Measurements from ENCODE around the gene DCPS.
"Not testable (repeated sequence)": the region's sequence is repeated elsewhere in the genome, so short reads cannot be mapped to it uniquely, and the experiment has no call there.

The DCPS gene

GRCh38 chr11:126385991-126386728 lies 82.3 kb downstream of the DCPS start:
- DNase-seq = no peak

- not testable (repeated sequence) for DNase-seq
Measured at GRCh38 chr11:126386729-126387071, 82.8 kb downstream of the DCPS start.

DNA sequence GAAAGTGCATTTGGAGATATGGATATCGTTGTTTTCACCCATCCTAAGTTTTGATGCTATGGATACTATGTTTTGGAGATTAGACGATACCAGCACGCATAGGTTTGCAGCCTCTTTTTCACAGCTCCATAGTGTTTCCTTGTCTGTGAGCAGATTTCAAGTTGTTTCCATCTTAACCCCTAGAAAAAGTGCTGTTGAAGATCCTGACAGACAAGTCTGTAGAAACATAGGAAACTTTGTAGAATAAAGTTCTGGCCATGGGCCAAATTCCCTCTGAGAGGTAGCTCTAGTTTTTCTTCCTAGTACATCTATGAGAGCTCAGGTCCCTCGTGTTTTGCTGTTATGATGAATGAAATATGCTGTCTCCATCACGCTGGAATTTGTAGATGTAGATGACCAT lies 84.0 kb downstream of the DCPS start:
- DNase-seq = no peak

GRCh38 chr11:126390272-126390867 lies 86.5 kb downstream of the DCPS start:
- DNase-seq = no peak

DNA sequence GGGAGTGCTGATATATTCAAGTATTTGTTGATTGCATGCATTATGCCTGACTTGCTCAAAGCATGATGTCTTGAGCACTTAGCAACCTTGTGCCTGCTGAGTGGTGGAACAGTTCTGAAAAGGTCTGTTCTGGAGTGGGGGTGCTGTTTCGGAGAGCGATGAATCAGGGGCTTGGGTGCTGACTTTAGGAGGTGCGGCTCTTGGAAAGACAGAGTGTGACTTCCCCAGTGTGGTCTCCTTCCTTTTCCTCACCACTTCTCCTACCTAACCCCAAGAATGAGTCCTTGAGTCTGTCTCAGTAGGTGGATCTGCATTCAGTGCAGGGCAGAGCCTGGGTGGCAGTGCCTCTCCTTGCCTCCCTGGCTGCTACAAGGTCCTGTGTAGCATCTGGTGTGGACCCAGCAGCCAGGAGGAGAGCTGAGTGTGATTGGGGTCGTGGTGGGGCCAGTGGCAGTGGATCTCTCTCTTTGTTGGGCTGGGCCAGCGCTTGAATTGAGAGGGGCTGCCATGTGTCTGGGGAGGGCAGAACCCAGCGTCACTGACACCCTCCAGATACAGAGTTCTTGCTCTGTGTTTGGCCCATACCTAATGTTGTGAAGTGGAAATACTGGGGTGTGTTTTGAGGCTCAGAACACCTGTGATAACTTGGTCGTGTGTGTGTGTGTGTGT lies 87.6 kb downstream of the DCPS start:
- DNase-seq = no peak

- no peak for DNase-seq
Measured at GRCh38 chr11:126391970-126392632, 88.2 kb downstream of the DCPS start.

GRCh38 chr11:126392633-126393013 lies 88.8 kb downstream of the DCPS start:
- DNase-seq = no peak

GRCh38 chr11:126393143-126393542 lies 89.3 kb downstream of the DCPS start:
- no peak for DNase-seq

GRCh38 chr11:126394036-126394435 lies 90.2 kb downstream of the DCPS start:
- no peak for DNase-seq

DNA sequence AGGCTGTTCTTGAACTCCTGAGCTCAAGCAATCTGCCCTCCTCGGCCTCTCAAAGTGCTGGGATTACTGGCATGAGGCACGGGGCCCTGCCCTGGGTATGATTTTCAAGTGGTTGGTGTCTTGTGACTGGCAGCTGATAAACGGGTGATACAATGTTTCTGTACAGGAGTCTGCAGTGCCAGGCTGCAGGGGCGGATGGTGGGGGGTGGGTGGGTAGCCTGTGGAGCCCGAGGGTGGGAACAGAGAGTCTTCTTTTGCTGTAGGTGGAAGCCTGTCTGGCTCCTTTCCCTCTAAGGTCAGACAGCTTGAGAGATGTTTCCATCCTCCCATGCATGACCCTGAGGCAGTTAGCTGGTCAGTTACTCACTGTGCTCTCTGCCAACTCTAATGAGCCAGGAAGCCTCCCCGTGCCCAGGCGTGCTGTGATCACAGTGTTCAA lies 90.8 kb downstream of the DCPS start:
- DNase-seq = not testable (repeated sequence)
